ENCODE measurements around the gene TRIM67.
"Not testable (repeated sequence)": the region's sequence is repeated elsewhere in the genome, so short reads cannot be mapped to it uniquely, and the experiment has no call there.

Gene TRIM67

DNA sequence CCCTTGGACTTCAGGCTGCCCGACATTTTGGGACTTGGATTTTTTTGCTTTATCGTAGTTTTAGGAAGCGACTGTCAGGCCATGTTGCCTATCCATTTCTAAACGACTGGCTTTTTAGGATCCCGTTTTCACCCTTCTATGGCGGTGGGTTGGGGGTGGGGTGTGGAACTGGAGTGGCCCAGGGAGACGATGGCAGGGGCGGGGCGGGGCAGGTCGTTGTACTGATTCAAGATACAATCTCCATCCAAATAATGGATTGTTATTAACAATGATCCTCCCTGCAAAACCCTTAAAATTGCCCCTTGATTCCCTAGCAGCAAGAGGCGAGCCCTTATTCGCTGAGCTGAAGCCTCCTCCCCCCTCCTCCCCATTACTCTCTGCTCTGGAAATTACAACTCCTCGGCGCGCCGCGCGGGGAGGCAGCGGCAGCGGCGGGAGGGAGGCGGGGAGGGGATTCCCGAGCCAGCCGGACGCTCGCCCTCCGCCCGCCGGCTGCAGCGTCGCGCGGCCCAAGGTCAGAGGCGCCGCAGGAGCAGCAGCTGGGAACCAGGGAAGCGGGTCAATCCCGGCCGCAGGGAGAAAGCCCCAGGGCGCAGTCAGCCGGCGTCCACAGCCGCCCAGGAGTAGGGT, at the start of gene TRIM67:
TSS of gene TRIM67 (plus strand) at position 392 of the 630 bp plus-strand sequence. CDS start 912 bp downstream, outside the sequence.
- Histone ChIP-seq H3K4me3 (no peak within 1 kb of the TSS), H3K27me3 (ENCODE audit: low read depth) (peaks cover 36% of the 10 kb centered on the region), H3K9me3 (no peaks in the 10 kb centered on the region), H3K36me3 (replicated peaks) (no peaks in the 10 kb centered on the region), H3K4me1 (no peaks in the 10 kb centered on the region)
- in situ Hi-C loops (cut with MboI; ENCODE audit: low sequenced_read_pairs), result no loop called here
- DNase-seq (ENCODE audit: low spot score in 2 of 2), result peak in 1 of 2 experiments; percentile 34

DNA sequence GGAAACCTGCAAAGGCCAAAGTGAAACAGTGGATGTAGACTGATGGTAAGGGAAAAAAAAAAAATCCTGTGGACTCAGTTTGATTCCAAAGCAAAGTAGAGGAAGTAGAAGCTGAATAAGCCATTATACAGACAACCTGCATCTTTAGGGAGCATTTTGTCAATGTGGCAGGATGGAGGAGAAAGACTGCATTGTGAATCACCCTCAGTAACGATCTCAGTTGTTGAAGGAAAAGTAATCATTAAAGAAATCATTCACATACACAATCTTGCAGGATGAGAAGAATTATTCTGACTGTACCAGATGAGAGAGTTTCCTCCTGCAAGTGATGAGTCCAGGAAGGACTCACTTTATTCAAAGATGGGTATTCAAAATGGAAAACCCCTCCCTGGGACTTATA, 45.1 kb upstream of the TRIM67 start:
- Histone ChIP-seq H3K4me3 (no peak overlapping the region), H3K4me1 (no peaks in the 10 kb centered on the region), H3K27me3 (ENCODE audit: low read depth) (no peaks in the 10 kb centered on the region), H3K36me3 (replicated peaks) (no peaks in the 10 kb centered on the region), H3K9me3 (0 out of 2 replicates have a peak, but pooled peaks cover 4% of the 10 kb centered on the region)
- DNase-seq (ENCODE audit: low spot score in 2 of 2), result no peak
- in situ Hi-C loops (cut with MboI; ENCODE audit: low sequenced_read_pairs), result no loop called here

DNA sequence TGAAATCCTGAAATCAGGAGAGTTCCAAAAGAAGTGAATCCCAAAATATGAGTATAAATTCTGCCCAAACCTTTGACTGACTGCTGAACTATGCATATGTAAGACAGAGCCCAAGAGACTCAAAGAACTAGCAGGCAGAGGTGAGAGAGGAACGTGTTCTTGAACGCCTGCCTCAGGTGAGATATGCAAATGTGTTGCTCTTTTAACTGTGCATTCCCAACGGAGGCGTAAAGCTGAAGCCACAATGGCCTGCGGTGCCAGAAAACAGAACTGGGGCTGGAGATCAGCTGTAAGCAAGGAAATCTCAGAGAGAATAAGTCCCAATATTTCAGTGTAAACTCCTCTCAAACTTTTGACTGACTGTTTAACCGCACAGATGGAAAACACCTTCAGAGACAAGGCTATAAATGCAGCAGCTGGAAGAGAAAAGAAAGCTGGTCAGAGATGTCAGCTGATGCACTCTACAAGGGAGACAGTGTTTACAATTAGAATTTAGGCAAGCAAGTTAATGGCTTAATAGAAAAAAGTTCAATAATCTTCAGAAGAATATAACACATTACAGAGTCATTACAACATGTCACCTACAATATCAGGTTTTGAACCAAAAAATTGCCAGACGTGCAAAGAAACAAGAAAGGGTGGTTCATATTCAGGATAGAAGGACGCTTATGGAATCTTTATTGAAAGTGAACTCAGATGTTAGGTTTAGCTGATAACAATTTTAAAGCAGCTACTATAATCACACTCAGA, 43.0 kb upstream of the TRIM67 start:
- in situ Hi-C loops (cut with MboI; ENCODE audit: low sequenced_read_pairs), result no loop called here
- H3K4me3 ChIP-seq, result no peak overlapping the region
- no peaks in the 10 kb centered on the region for H3K36me3 ChIP-seq (replicated peaks)
- H3K27me3 ChIP-seq (ENCODE audit: low read depth), result no peaks in the 10 kb centered on the region
- H3K9me3 ChIP-seq, result 0 out of 2 replicates have a peak, but pooled peaks cover 4% of the 10 kb centered on the region
- DNase-seq (ENCODE audit: low spot score in 2 of 2), result no peak
- no peaks in the 10 kb centered on the region for H3K4me1 ChIP-seq

DNA sequence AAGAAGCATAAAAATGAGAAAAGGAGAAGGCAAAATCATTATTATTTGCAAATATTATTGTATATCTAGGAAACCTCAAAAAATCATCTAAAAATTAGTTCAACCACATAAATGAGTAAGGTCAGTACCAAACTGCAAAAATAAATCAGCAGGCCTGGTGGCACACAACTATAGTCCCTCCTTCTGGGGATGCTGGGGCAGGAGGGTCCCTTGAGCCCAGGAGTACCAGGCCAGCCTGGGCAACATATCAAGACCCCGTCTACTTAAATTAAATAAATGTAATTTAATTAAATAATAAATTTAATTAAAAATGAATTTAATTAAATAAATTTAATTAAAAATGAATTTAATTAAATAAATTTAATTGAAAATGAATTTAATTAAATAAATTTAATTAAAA, 40.3 kb upstream of the TRIM67 start:
- H3K36me3 ChIP-seq (replicated peaks), result no peaks in the 10 kb centered on the region
- H3K9me3 ChIP-seq, result peaks cover 4% of the 10 kb centered on the region; the same call in 1 of the 2 replicates
- no peak for DNase-seq (ENCODE audit: low spot score in 2 of 2)
- H3K4me3 ChIP-seq, result no peak overlapping the region
- no peaks in the 10 kb centered on the region for H3K27me3 ChIP-seq (ENCODE audit: low read depth)
- in situ Hi-C loops (cut with MboI; ENCODE audit: low sequenced_read_pairs), result no loop called here
- H3K4me1 ChIP-seq, result no peaks in the 10 kb centered on the region

DNA sequence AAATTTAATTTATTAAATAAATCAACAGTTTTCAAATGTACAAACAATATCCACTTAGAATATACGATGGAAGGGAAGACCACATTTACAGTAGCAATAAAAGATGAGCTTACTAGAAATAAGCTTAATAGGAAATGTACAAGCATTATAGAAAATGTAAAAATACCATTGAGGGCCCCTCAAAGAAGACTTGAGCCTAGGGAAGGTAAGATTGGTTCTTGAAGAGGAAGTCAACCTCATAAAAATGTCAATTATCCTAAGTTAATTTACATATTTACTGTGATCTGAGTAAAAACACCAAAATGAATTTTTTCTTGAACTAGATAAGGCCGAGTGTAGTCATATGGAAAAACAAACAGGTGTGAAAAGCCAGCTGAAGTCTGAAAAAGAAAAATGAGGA, 39.7 kb upstream of the TRIM67 start:
- Histone ChIP-seq H3K4me1 (no peaks in the 10 kb centered on the region), H3K4me3 (no peak overlapping the region), H3K27me3 (ENCODE audit: low read depth) (no peaks in the 10 kb centered on the region), H3K36me3 (replicated peaks) (no peaks in the 10 kb centered on the region), H3K9me3 (peaks cover 4% of the 10 kb centered on the region; the same call in 1 of the 2 replicates)
- no peak for DNase-seq (ENCODE audit: low spot score in 2 of 2)
- in situ Hi-C loops (cut with MboI; ENCODE audit: low sequenced_read_pairs), result no loop called here

DNA sequence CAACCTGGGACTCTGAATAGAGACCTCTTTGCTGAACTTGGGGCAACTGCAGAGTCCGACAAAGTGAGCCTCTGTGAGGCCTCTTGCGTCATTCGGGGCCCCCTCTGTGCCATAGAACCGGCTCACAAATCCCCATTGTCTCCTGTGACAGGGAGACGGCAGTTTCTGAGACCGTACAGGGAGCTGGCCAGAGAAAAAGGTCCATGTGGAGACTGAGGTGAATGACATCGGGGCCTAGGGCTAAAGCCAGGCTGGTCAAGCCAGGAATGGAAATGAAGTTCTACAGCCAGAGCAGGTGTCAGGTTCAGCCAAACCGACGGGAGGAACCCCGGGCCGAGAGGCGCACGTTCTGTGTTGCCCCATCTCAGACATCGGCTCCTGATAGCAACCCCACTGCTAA, 37.1 kb upstream of the TRIM67 start:
- in situ Hi-C loops (cut with MboI; ENCODE audit: low sequenced_read_pairs), result no loop called here
- Histone ChIP-seq H3K36me3 (replicated peaks) (no peaks in the 10 kb centered on the region), H3K4me3 (no peak overlapping the region), H3K27me3 (ENCODE audit: low read depth) (no peaks in the 10 kb centered on the region), H3K9me3 (no peaks in the 10 kb centered on the region; the same call in 1 of the 2 replicates), H3K4me1 (no peaks in the 10 kb centered on the region)
- DNase-seq (ENCODE audit: low spot score in 2 of 2), result no peak

DNA sequence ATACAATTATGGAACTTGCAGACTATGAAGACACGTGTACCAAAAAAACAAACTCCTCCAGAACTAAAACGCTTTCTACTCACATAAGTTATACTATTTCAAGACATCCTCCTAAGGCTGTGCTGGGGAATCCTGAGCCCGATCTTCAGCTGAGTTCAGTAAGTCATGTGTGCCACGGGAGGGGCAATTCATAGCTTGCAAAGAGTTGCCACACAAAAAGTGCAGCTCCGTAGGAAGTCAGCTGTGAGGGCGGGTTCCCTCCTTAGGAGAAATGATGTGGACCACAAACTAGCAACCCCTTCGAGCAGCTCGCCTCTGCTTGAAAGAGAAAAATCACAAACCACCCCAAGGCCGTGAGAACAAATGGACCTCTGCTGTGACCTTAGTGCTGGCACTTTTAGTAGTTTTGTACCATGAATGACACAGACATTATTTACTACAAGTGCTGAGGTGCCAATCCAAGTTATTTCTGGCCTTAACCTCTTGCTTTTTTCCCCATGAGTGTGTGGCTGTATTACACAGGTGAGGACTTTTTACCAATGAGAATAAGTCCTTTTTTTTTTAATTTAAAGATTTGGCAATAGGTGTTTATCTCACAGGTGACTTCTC, 35.8 kb upstream of the TRIM67 start:
- Histone ChIP-seq H3K9me3 (no peaks in the 10 kb centered on the region; the same call in 1 of the 2 replicates), H3K27me3 (ENCODE audit: low read depth) (no peaks in the 10 kb centered on the region), H3K36me3 (replicated peaks) (no peaks in the 10 kb centered on the region), H3K4me1 (no peaks in the 10 kb centered on the region), H3K4me3 (no peak overlapping the region)
- in situ Hi-C loops (cut with MboI; ENCODE audit: low sequenced_read_pairs), result no loop called here
- no peak for DNase-seq (ENCODE audit: low spot score in 2 of 2)

DNA sequence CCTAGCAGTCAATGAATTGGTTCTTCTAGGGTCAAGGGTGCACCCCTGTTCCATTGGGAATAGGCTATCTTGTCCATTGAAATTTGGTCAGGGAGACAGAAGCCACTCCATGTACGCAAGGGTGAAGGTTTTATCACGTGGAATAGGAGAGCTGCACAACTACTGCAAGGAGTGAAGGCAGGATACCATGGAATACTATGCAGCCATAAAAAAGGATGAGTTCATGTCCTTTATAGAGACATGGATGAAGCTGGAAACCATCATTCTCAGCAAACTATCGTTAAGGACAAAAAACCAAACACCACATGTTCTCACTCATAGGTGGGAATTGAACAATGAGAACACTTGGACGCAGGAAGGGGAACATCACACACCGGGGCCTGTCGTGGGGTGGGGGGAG, 34.8 kb upstream of the TRIM67 start:
- DNase-seq (ENCODE audit: low spot score in 2 of 2); H3K9me3 ChIP-seq: not testable (repeated sequence)

DNA sequence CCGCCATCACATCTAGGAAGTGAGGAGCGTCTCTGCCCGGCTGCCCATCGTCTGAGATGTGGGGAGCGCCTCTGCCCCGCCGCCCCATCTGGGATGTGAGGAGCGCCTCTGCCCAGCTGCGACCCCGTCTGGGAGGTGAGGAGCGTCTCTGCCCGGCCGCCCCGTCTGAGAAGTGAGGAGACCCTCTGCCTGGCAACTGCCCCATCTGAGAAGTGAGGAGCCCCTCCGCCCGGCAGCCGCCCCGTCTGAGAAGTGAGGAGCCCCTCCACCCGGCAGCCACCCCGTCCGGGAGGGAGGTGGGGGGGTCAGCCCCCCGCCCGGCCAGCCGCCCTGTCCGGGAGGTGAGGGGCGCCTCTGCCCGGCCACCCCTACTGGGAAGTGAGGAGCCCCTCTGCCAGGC, 33.4 kb upstream of the TRIM67 start:
- H3K36me3 ChIP-seq (replicated peaks); H3K27me3 ChIP-seq (ENCODE audit: low read depth): not testable (repeated sequence)

More for the DNA sequence above, 34.8 kb upstream of the TRIM67 start:
- H3K36me3 ChIP-seq (replicated peaks); H3K27me3 ChIP-seq (ENCODE audit: low read depth); in situ Hi-C loops (cut with MboI; ENCODE audit: low sequenced_read_pairs); H3K4me1 ChIP-seq; H3K4me3 ChIP-seq: not testable (repeated sequence)

DNA sequence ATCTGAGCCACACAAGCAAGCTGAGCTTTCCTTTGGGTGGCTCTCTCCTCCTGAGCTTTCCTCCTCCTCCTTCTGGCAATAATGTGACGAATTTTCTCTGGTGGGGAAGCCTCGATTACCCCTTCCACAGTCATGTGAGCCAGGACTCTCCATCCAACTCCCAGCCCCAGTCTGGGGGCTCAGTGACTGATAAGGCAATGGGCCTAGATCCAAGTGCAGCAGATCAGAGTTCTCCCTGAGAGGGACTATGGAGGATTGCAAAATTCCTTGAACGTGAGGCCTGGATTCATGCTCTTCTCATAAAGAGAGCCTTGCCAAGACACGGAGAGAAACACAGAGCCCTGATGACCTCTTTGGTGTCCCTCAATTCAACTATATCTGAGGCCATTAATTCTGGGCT, 31.3 kb upstream of the TRIM67 start:
- no peaks in the 10 kb centered on the region; the same call in 1 of the 2 replicates for H3K9me3 ChIP-seq
- DNase-seq (ENCODE audit: low spot score in 2 of 2), result no peak
- H3K4me1 ChIP-seq, result no peaks in the 10 kb centered on the region
- no peak overlapping the region for H3K4me3 ChIP-seq
- no peaks in the 10 kb centered on the region for H3K36me3 ChIP-seq (replicated peaks)
- H3K27me3 ChIP-seq (ENCODE audit: low read depth), result no peaks in the 10 kb centered on the region
- in situ Hi-C loops (cut with MboI; ENCODE audit: low sequenced_read_pairs), result no loop called here

More for the DNA sequence above, 33.4 kb upstream of the TRIM67 start:
- H3K4me3 ChIP-seq; in situ Hi-C loops (cut with MboI; ENCODE audit: low sequenced_read_pairs); H3K9me3 ChIP-seq; H3K4me1 ChIP-seq; DNase-seq (ENCODE audit: low spot score in 2 of 2): not testable (repeated sequence)

DNA sequence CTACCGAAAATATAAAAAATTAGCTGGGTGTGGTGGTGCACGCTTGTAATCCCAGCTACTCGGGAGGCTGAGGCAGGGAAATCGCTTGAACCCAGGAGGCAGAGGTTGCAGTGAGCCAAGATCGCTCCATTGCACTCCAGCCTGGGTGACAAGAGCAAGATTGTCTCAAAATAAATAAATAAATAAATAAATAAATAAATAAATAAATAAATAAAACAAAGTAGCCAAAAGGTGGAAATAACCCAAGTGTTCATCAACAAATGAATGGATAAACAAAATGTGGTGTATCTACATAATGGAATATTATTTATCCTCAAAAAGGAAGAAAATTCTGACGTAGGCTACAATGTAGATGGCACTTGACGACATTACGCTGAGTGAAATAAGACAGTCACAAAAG, 29.3 kb upstream of the TRIM67 start:
- H3K4me3 ChIP-seq; H3K27me3 ChIP-seq (ENCODE audit: low read depth); H3K4me1 ChIP-seq; DNase-seq (ENCODE audit: low spot score in 2 of 2); H3K36me3 ChIP-seq (replicated peaks); in situ Hi-C loops (cut with MboI; ENCODE audit: low sequenced_read_pairs); H3K9me3 ChIP-seq: not testable (repeated sequence)

DNA sequence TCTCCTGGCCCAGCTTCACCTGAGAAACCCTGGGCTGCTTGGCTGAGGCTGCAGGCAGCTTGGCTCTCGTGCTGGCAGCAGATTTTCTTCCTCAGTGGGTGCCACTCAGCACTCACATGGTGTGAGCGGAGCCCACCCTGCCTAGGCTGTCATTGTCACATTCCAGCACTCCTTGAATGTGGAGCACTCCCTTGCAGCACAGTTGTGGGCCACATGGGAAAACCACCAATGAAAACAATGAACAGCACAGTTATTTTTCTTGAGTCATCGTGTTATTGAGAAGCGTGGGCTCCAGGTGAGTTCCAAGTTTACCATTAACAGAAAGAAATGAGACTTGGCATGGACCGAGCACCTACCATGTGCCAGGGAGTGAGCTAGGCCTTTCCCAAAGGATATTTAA, 27.2 kb upstream of the TRIM67 start:
- Histone ChIP-seq H3K9me3 (no peaks in the 10 kb centered on the region), H3K4me1 (no peaks in the 10 kb centered on the region), H3K4me3 (no peak overlapping the region), H3K36me3 (replicated peaks) (no peaks in the 10 kb centered on the region), H3K27me3 (ENCODE audit: low read depth) (no peaks in the 10 kb centered on the region)
- no peak for DNase-seq (ENCODE audit: low spot score in 2 of 2)
- in situ Hi-C loops (cut with MboI; ENCODE audit: low sequenced_read_pairs), result no loop called here

DNA sequence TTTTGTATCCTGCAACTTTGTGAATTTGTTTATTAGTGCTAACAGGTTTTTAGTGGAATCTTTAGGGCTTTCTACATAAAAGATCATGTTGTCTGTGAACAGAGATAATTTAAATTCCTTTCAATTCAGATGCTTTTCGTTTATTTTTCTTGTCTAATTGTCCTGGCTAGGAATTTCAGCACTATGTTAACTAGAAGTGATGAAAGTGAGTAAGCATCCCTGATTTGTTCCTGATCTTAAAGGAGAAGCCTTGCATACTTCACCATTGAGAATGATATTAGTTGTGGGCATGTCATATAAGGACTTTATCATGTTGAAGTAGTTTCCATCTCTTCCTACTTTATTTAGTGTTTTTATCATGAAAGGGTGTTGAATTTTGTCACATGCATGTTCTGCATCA, 23.6 kb upstream of the TRIM67 start:
- H3K27me3 ChIP-seq (ENCODE audit: low read depth), result no peaks in the 10 kb centered on the region
- H3K4me1 ChIP-seq, result no peaks in the 10 kb centered on the region
- in situ Hi-C loops (cut with MboI; ENCODE audit: low sequenced_read_pairs), result no loop called here
- H3K4me3 ChIP-seq, result no peak overlapping the region
- H3K36me3 ChIP-seq (replicated peaks), result no peaks in the 10 kb centered on the region
- no peaks in the 10 kb centered on the region for H3K9me3 ChIP-seq
- no peak for DNase-seq (ENCODE audit: low spot score in 2 of 2)

DNA sequence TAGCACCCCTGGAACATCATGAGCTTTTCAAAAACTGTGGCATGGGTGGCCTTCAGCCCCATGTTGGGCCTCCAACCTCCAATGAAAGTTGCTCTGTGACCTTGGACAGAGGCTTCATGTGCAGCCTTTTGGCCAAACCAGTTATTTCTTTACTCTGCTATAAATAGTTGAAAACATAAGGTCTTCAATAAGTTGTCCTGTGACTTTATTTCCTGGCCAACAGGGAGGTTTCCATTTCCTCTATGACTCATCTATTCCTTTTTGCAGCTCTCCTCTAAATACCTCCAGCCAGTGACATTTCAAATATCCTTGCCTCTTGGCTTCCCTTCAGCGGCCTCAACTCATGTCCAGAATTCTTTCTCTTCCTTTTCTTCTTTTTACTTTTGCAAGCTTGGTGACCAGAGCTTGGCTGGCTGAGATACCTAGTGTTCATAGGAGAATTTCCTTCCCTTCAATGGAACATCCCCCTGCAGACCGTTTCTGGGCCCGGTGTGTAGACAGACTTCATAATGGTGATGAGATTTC, 22.7 kb upstream of the TRIM67 start:
- in situ Hi-C loops (cut with MboI; ENCODE audit: low sequenced_read_pairs), result no loop called here
- Histone ChIP-seq H3K4me1 (no peaks in the 10 kb centered on the region), H3K4me3 (no peak overlapping the region), H3K36me3 (replicated peaks) (no peaks in the 10 kb centered on the region), H3K9me3 (no peaks in the 10 kb centered on the region), H3K27me3 (ENCODE audit: low read depth) (no peaks in the 10 kb centered on the region)
- DNase-seq (ENCODE audit: low spot score in 2 of 2), result no peak

All from HAP-1 (cell line).